ENCODE results near the gene COL5A1.

DNA sequence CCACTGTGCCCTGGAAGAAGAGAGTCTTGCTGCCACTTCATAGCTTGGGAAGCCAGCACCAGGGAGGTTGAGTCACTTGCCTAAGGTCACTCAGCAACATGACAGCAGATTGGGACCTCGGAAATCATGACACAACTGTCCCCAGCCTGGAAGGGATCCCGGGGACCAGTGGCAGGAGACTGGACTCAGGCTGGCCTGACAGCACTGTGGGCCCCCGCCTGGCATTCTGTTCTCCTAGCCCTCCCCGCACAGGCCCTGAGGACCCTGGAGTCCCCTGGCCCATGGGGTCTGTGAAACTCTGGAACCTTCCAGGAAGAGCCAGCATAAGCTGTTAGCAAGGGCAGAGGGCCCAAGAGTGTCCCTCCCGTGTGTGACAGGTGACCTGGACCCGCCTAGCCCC, 64.9 kb downstream of the COL5A1 start:
- TF ChIP-seq EZH2phosphoT487 (IDR thresholded peaks at IDR 0.05; ENCODE audit: unreplicated experiment) (no peak), POLR2AphosphoS5 (IDR thresholded peaks at IDR 0.05; ENCODE audit: low read depth) (no peak), EZH2 (IDR thresholded peaks at IDR 0.05; ENCODE audit: low read depth, unreplicated experiment) (no peak), CREB1 (CRISPR knock-in tag; IDR thresholded peaks at IDR 0.05; ENCODE audit: low read depth) (no peak), NANOG (IDR thresholded peaks at IDR 0.05; ENCODE audit: borderline replicate concordance) (no peak), JUNB (IDR thresholded peaks at IDR 0.05; ENCODE audit: unreplicated experiment) (no peak)
- TF ChIP-seq, protein P1, sequence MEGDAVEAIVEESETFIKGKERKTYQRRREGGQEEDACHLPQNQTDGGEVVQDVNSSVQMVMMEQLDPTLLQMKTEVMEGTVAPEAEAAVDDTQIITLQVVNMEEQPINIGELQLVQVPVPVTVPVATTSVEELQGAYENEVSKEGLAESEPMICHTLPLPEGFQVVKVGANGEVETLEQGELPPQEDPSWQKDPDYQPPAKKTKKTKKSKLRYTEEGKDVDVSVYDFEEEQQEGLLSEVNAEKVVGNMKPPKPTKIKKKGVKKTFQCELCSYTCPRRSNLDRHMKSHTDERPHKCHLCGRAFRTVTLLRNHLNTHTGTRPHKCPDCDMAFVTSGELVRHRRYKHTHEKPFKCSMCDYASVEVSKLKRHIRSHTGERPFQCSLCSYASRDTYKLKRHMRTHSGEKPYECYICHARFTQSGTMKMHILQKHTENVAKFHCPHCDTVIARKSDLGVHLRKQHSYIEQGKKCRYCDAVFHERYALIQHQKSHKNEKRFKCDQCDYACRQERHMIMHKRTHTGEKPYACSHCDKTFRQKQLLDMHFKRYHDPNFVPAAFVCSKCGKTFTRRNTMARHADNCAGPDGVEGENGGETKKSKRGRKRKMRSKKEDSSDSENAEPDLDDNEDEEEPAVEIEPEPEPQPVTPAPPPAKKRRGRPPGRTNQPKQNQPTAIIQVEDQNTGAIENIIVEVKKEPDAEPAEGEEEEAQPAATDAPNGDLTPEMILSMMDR (conservative IDR thresholded peaks at IDR 0.05; ENCODE audit: low read depth in 2 of 2), result no peak
- TF ChIP-seq, protein P2, sequence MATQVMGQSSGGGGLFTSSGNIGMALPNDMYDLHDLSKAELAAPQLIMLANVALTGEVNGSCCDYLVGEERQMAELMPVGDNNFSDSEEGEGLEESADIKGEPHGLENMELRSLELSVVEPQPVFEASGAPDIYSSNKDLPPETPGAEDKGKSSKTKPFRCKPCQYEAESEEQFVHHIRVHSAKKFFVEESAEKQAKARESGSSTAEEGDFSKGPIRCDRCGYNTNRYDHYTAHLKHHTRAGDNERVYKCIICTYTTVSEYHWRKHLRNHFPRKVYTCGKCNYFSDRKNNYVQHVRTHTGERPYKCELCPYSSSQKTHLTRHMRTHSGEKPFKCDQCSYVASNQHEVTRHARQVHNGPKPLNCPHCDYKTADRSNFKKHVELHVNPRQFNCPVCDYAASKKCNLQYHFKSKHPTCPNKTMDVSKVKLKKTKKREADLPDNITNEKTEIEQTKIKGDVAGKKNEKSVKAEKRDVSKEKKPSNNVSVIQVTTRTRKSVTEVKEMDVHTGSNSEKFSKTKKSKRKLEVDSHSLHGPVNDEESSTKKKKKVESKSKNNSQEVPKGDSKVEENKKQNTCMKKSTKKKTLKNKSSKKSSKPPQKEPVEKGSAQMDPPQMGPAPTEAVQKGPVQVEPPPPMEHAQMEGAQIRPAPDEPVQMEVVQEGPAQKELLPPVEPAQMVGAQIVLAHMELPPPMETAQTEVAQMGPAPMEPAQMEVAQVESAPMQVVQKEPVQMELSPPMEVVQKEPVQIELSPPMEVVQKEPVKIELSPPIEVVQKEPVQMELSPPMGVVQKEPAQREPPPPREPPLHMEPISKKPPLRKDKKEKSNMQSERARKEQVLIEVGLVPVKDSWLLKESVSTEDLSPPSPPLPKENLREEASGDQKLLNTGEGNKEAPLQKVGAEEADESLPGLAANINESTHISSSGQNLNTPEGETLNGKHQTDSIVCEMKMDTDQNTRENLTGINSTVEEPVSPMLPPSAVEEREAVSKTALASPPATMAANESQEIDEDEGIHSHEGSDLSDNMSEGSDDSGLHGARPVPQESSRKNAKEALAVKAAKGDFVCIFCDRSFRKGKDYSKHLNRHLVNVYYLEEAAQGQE (IDR thresholded peaks at IDR 0.05; ENCODE audit: unreplicated experiment), result no peak
- TF ChIP-seq, protein P3, sequence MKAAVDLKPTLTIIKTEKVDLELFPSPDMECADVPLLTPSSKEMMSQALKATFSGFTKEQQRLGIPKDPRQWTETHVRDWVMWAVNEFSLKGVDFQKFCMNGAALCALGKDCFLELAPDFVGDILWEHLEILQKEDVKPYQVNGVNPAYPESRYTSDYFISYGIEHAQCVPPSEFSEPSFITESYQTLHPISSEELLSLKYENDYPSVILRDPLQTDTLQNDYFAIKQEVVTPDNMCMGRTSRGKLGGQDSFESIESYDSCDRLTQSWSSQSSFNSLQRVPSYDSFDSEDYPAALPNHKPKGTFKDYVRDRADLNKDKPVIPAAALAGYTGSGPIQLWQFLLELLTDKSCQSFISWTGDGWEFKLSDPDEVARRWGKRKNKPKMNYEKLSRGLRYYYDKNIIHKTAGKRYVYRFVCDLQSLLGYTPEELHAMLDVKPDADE (IDR thresholded peaks at IDR 0.05), result no peak

Data from GM23338 (cell line).